Measurements from ENCODE around the gene SDE2.
"Not testable (repeated sequence)": the region's sequence is repeated elsewhere in the genome, so short reads cannot be mapped to it uniquely, and the experiment has no call there.

SDE2 gene

GRCh38 chr1:225941942-225942222, 57.3 kb downstream of the SDE2 start:
- no peak overlapping the region for H3K27ac ChIP-seq (ENCODE audit: insufficient read depth in 1 of 2, low read depth in 1 of 2, low read length in 2 of 2, poor library complexity in 1 of 2, severe bottlenecking in 2 of 2)
- peaks cover 2 to 14% (median 10%) of the 10 kb centered on the region in 4 experiments for H3K4me1 ChIP-seq (ENCODE audit: control extremely low read depth in 1 of 4, control insufficient read depth in 4 of 4, insufficient read depth in 4 of 4, low read length in 3 of 4)
- no peaks in the 10 kb centered on the region for H3K36me3 ChIP-seq (ENCODE audit: control insufficient read depth in 4 of 4, insufficient read depth in 4 of 4, low read length in 3 of 4)
- ChIA-PET CTCF (no interaction called here), POLR2A (interaction anchor here (0.6 kb wide), 1 partner anchor 58 kb away, joined by 4 read pairs; no protein-coding TSS in a partner anchor)
- WGBS (ENCODE audit: insufficient coverage) = no CpG with 5 or more reads among the region's 1 CpG
- H3K9me3 ChIP-seq (ENCODE audit: control extremely low read depth in 1 of 5, control insufficient read depth in 4 of 5, insufficient read depth in 2 of 5, low read depth in 1 of 5, low read length in 4 of 5) = no peaks in the 10 kb centered on the region
- H3K4me3 ChIP-seq (ENCODE audit: control insufficient read depth in 1 of 7, extremely low read depth in 1 of 7, insufficient read depth in 4 of 7, low read depth in 2 of 7, low read length in 6 of 7) = no peak overlapping the region
- H3K27me3 ChIP-seq (replicated peaks in 2 of 5; ENCODE audit: control insufficient read depth in 4 of 5, insufficient read depth in 5 of 5, low read length in 4 of 5) = no peaks in the 10 kb centered on the region
- DNase-seq = no peak

GRCh38 chr1:225941187-225941941, 57.8 kb downstream of the SDE2 start, which contains the start of gene LEFTY2:
TSS of gene LEFTY2 (minus strand) at chr1:225941220. CDS start at chr1:225941140, 80 bp downstream.
- WGBS (ENCODE audit: insufficient coverage) = 93% methylated on average over 6 of the region's 6 CpGs
- Histone ChIP-seq H3K27me3 (replicated peaks in 2 of 5; ENCODE audit: control insufficient read depth in 4 of 5, insufficient read depth in 5 of 5, low read length in 4 of 5) (no peaks in the 10 kb centered on the region), H3K27ac (ENCODE audit: insufficient read depth in 1 of 2, low read depth in 1 of 2, low read length in 2 of 2, poor library complexity in 1 of 2, severe bottlenecking in 2 of 2) (no peak within 1 kb of the TSS), H3K9me3 (ENCODE audit: control extremely low read depth in 1 of 5, control insufficient read depth in 4 of 5, insufficient read depth in 2 of 5, low read depth in 1 of 5, low read length in 4 of 5) (no peaks in the 10 kb centered on the region), H3K36me3 (ENCODE audit: control insufficient read depth in 4 of 4, insufficient read depth in 4 of 4, low read length in 3 of 4) (no peaks in the 10 kb centered on the region), H3K4me3 (ENCODE audit: control insufficient read depth in 1 of 7, extremely low read depth in 1 of 7, insufficient read depth in 4 of 7, low read depth in 2 of 7, low read length in 6 of 7) (no peak within 1 kb of the TSS), H3K4me1 (ENCODE audit: control extremely low read depth in 1 of 4, control insufficient read depth in 4 of 4, insufficient read depth in 4 of 4, low read length in 3 of 4) (peaks cover 2 to 14% (median 10%) of the 10 kb centered on the region in 4 experiments)
- no peak for DNase-seq
- CTCF ChIA-PET = interaction anchor here (1.1 to 1.2 kb wide), 2 partner anchors 10 to 59 kb away, joined by 3 to 5 read pairs; partner anchors contain the start of gene TMEM63A
- POLR2A ChIA-PET = interaction anchor here (0.6 kb wide), 1 partner anchor 58 kb away, joined by 4 read pairs; no protein-coding TSS in a partner anchor

GRCh38 chr1:225940385-225941151, 58.6 kb downstream of the SDE2 start:
- H3K27ac ChIP-seq (ENCODE audit: insufficient read depth in 1 of 2, low read depth in 1 of 2, low read length in 2 of 2, poor library complexity in 1 of 2, severe bottlenecking in 2 of 2) = no peak overlapping the region
- CTCF ChIA-PET = interaction anchor here (1.1 to 1.2 kb wide), 2 partner anchors 10 to 58 kb away, joined by 3 to 5 read pairs; partner anchors contain the start of gene TMEM63A

GRCh38 chr1:225939939-225940310, 59.2 kb downstream of the SDE2 start:
- POLR2A ChIA-PET; H3K27ac ChIP-seq (ENCODE audit: insufficient read depth in 1 of 2, low read depth in 1 of 2, low read length in 2 of 2, poor library complexity in 1 of 2, severe bottlenecking in 2 of 2); H3K9me3 ChIP-seq (ENCODE audit: control extremely low read depth in 1 of 5, control insufficient read depth in 4 of 5, insufficient read depth in 2 of 5, low read depth in 1 of 5, low read length in 4 of 5); CTCF ChIA-PET; DNase-seq; H3K36me3 ChIP-seq (ENCODE audit: control insufficient read depth in 4 of 4, insufficient read depth in 4 of 4, low read length in 3 of 4); H3K4me3 ChIP-seq (ENCODE audit: control insufficient read depth in 1 of 7, extremely low read depth in 1 of 7, insufficient read depth in 4 of 7, low read depth in 2 of 7, low read length in 6 of 7); H3K27me3 ChIP-seq (replicated peaks in 2 of 5; ENCODE audit: control insufficient read depth in 4 of 5, insufficient read depth in 5 of 5, low read length in 4 of 5): not testable (repeated sequence)
- 93% methylated on average over 3 of the region's 8 CpGs for WGBS (ENCODE audit: insufficient coverage)
- H3K4me1 ChIP-seq (ENCODE audit: control extremely low read depth in 1 of 4, control insufficient read depth in 4 of 4, insufficient read depth in 4 of 4, low read length in 3 of 4) = peaks cover 0 to 12% (median 9%) of the 10 kb centered on the region in 4 experiments

More at GRCh38 chr1:225940385-225941151, 58.6 kb downstream of the SDE2 start:
- Histone ChIP-seq H3K9me3 (ENCODE audit: control extremely low read depth in 1 of 5, control insufficient read depth in 4 of 5, insufficient read depth in 2 of 5, low read depth in 1 of 5, low read length in 4 of 5) (no peaks in the 10 kb centered on the region), H3K4me1 (ENCODE audit: control extremely low read depth in 1 of 4, control insufficient read depth in 4 of 4, insufficient read depth in 4 of 4, low read length in 3 of 4) (peaks cover 2 to 14% (median 10%) of the 10 kb centered on the region in 4 experiments), H3K4me3 (ENCODE audit: control insufficient read depth in 1 of 7, extremely low read depth in 1 of 7, insufficient read depth in 4 of 7, low read depth in 2 of 7, low read length in 6 of 7) (no peak overlapping the region), H3K27me3 (replicated peaks in 2 of 5; ENCODE audit: control insufficient read depth in 4 of 5, insufficient read depth in 5 of 5, low read length in 4 of 5) (no peaks in the 10 kb centered on the region), H3K36me3 (ENCODE audit: control insufficient read depth in 4 of 4, insufficient read depth in 4 of 4, low read length in 3 of 4) (no peaks in the 10 kb centered on the region)
- POLR2A ChIA-PET = no interaction called here
- no peak for DNase-seq
- WGBS (ENCODE audit: insufficient coverage) = 98% methylated on average over 19 of the region's 25 CpGs

GRCh38 chr1:225939097-225939938, 59.8 kb downstream of the SDE2 start:
- POLR2A ChIA-PET; H3K27ac ChIP-seq (ENCODE audit: insufficient read depth in 1 of 2, low read depth in 1 of 2, low read length in 2 of 2, poor library complexity in 1 of 2, severe bottlenecking in 2 of 2); H3K9me3 ChIP-seq (ENCODE audit: control extremely low read depth in 1 of 5, control insufficient read depth in 4 of 5, insufficient read depth in 2 of 5, low read depth in 1 of 5, low read length in 4 of 5); H3K4me1 ChIP-seq (ENCODE audit: control extremely low read depth in 1 of 4, control insufficient read depth in 4 of 4, insufficient read depth in 4 of 4, low read length in 3 of 4); DNase-seq; H3K27me3 ChIP-seq (replicated peaks in 2 of 5; ENCODE audit: control insufficient read depth in 4 of 5, insufficient read depth in 5 of 5, low read length in 4 of 5); H3K36me3 ChIP-seq (ENCODE audit: control insufficient read depth in 4 of 4, insufficient read depth in 4 of 4, low read length in 3 of 4): not testable (repeated sequence)
- CTCF ChIA-PET = interaction anchor here (1.1 to 3.1 kb wide), 2 partner anchors 22 to 59 kb away, joined by 3 to 16 read pairs; no protein-coding TSS in a partner anchor
- 40% methylated on average over 16 of the region's 69 CpGs for WGBS (ENCODE audit: insufficient coverage)
- H3K4me3 ChIP-seq (ENCODE audit: control insufficient read depth in 1 of 7, extremely low read depth in 1 of 7, insufficient read depth in 4 of 7, low read depth in 2 of 7, low read length in 6 of 7) = peak overlapping the region in 2 of 7 experiments; percentile 11 to 45

GRCh38 chr1:225937048-225937968, 61.8 kb downstream of the SDE2 start:
- no peak overlapping the region for H3K27ac ChIP-seq (ENCODE audit: insufficient read depth in 1 of 2, low read depth in 1 of 2, low read length in 2 of 2, poor library complexity in 1 of 2, severe bottlenecking in 2 of 2)
- H3K4me3 ChIP-seq (ENCODE audit: control insufficient read depth in 1 of 7, extremely low read depth in 1 of 7, insufficient read depth in 4 of 7, low read depth in 2 of 7, low read length in 6 of 7) = no peak overlapping the region
- peaks cover 0 to 3% (median 1%) of the 10 kb centered on the region in 4 experiments for H3K4me1 ChIP-seq (ENCODE audit: control extremely low read depth in 1 of 4, control insufficient read depth in 4 of 4, insufficient read depth in 4 of 4, low read length in 3 of 4)
- no peaks in the 10 kb centered on the region for H3K9me3 ChIP-seq (ENCODE audit: control extremely low read depth in 1 of 5, control insufficient read depth in 4 of 5, insufficient read depth in 2 of 5, low read depth in 1 of 5, low read length in 4 of 5)
- ChIA-PET POLR2A (no interaction called here), CTCF (interaction anchor here (1.0 to 3.1 kb wide), 5 partner anchors 9 to 166 kb away, joined by 3 to 16 read pairs (median 4); partner anchors contain the start of gene TMEM63A)
- H3K27me3 ChIP-seq (replicated peaks in 2 of 5; ENCODE audit: control insufficient read depth in 4 of 5, insufficient read depth in 5 of 5, low read length in 4 of 5) = no peaks in the 10 kb centered on the region
- 99% methylated on average over 15 of the region's 21 CpGs for WGBS (ENCODE audit: insufficient coverage)
- H3K36me3 ChIP-seq (ENCODE audit: control insufficient read depth in 4 of 4, insufficient read depth in 4 of 4, low read length in 3 of 4) = no peaks in the 10 kb centered on the region
- DNase-seq = no peak
